GM10847 (cell line): ENCODE measurements around the gene IQSEC1.

Source experiments
- POLR2A ChIP-seq: IDR thresholded peaks from 2 replicates; pipeline ENCODE4 v1.6.1; 2011; ENCODE audit not compliant: insufficient read length; ENCODE audit errors: extremely low read depth

The IQSEC1 gene

GRCh38 chr3:12969486-12969885 is 103.7 kb downstream of the IQSEC1 start:
- no peak for TF ChIP-seq POLR2A

- no peak for TF ChIP-seq POLR2A
Observed at GRCh38 chr3:12968541-12968940, 104.7 kb downstream of the IQSEC1 start.

- TF ChIP-seq POLR2A: no peak
Observed at GRCh38 chr3:12967606-12968351, 105.5 kb downstream of the IQSEC1 start.

- no peak for TF ChIP-seq POLR2A
Observed at GRCh38 chr3:12966847-12967605, 106.2 kb downstream of the IQSEC1 start.

GRCh38 chr3:12965999-12966846 is 107.0 kb downstream of the IQSEC1 start:
- TF ChIP-seq POLR2A: no peak

GRCh38 chr3:12964711-12965612 is 108.3 kb downstream of the IQSEC1 start:
- TF ChIP-seq POLR2A: no peak

- no peak for TF ChIP-seq POLR2A
Observed at GRCh38 chr3:12963922-12964701, 109.1 kb downstream of the IQSEC1 start.

- no peak for TF ChIP-seq POLR2A
Observed at GRCh38 chr3:12963231-12963896, 109.9 kb downstream of the IQSEC1 start.

GRCh38 chr3:12962292-12962691 is 110.9 kb downstream of the IQSEC1 start:
- no peak for TF ChIP-seq POLR2A

- TF ChIP-seq POLR2A: no peak
Observed at GRCh38 chr3:12961697-12962036, 111.6 kb downstream of the IQSEC1 start.

- TF ChIP-seq POLR2A: no peak
Observed at GRCh38 chr3:12961007-12961696, 112.1 kb downstream of the IQSEC1 start.

GRCh38 chr3:12960497-12960896 is 112.7 kb downstream of the IQSEC1 start:
- TF ChIP-seq POLR2A: no peak

GRCh38 chr3:12959838-12960378 is 113.3 kb downstream of the IQSEC1 start:
- TF ChIP-seq POLR2A: no peak
